Small intestine (tissue), 7 donors: Measurements from ENCODE around the gene PLEKHH2. TPM values are rescaled to one million over a fixed set of nuclear protein-coding genes. Genes with fewer than 3 reads are reported as not detected.

Experiments used
- DNase-seq, 2 donors: peaks; one replicate each; pipeline versions ENCODE4 v3.0.0 to v3.0.0-alpha.2; 2013
- FAIRE-seq: peaks from 2 replicates; lab custom pipeline; 2012; peaks lifted over from hg19 to GRCh38; lab: Jason Lieb, UNC
- H3K27ac ChIP-seq, 3 donors: one replicate each; pipeline ENCODE4 v1.5.1; 2013; ENCODE audit warnings: low read length in 2 of 3, mild to moderate bottlenecking in 2 of 3, control low read depth in 1 of 3, inconsistent platforms in 1 of 3, low read depth in 1 of 3, moderate library complexity in 1 of 3
- H3K27me3 ChIP-seq, 3 donors: one replicate each; pipeline ENCODE4 v1.6.1; 2013; ENCODE audit warnings: low read length in 3 of 3, inconsistent platforms in 1 of 3; ENCODE audit not compliant: control insufficient read depth in 3 of 3, insufficient read depth in 3 of 3
- H3K36me3 ChIP-seq, 3 donors: one replicate each; pipeline ENCODE4 v1.6.1; 2013; ENCODE audit warnings: low read length in 3 of 3, inconsistent platforms in 1 of 3, low read depth in 1 of 3, mild to moderate bottlenecking in 1 of 3, moderate library complexity in 1 of 3; ENCODE audit not compliant: control insufficient read depth in 3 of 3, insufficient read depth in 2 of 3
- H3K4me1 ChIP-seq, 3 donors: one replicate each; pipeline ENCODE4 v1.6.1; 2013; ENCODE audit warnings: low read length in 2 of 3, inconsistent platforms in 1 of 3, low read depth in 1 of 3, mild to moderate bottlenecking in 1 of 3, moderate library complexity in 1 of 3; ENCODE audit not compliant: control insufficient read depth in 3 of 3, insufficient read depth in 2 of 3
- H3K4me3 ChIP-seq, 3 donors: one replicate each; pipeline ENCODE4 v1.5.1; 2013; ENCODE audit warnings: low read length in 3 of 3, control low read depth in 1 of 3, inconsistent platforms in 1 of 3, low read depth in 1 of 3, mild to moderate bottlenecking in 1 of 3, moderate library complexity in 1 of 3
- H3K9me3 ChIP-seq, 2 donors: one replicate each; pipeline ENCODE4 v1.6.1; 2013; ENCODE audit warnings: low read depth in 1 of 2, low read length in 1 of 2; ENCODE audit not compliant: control insufficient read depth in 2 of 2, insufficient read depth in 1 of 2
- WGBS, 3 donors: extraction: QIAGEN DNeasy Blood & Tissue Kit; methylation state at CpG; one replicate each; pipeline ENCODE4 v1.1.7; 2013; 5-methylcytosine and 5-hydroxymethylcytosine counted together
- polyA plus RNA-seq, 4 donors: library from polyadenylated mRNA; stranded (reverse) in 3 of 4; unstranded in 1 of 4; fragments of 200-250 nt in 3 of 4; fragments of 120-200 nt in 1 of 4; gene quantifications; one replicate each; pipeline versions ENCODE4 v1.2.1 to v1.2.3, GENCODE V29; 2013
- donor health status: healthy with polysubstance abuse.
- donor health status: control.
- donor health status: control.
- donor health status: Bipolar disorder and iron deficiency.
- donor health status: healthy.

The PLEKHH2 gene
- polyA plus RNA-seq, 4 donors = 1.1 to 9.7 (median 1.5) TPM

DNA sequence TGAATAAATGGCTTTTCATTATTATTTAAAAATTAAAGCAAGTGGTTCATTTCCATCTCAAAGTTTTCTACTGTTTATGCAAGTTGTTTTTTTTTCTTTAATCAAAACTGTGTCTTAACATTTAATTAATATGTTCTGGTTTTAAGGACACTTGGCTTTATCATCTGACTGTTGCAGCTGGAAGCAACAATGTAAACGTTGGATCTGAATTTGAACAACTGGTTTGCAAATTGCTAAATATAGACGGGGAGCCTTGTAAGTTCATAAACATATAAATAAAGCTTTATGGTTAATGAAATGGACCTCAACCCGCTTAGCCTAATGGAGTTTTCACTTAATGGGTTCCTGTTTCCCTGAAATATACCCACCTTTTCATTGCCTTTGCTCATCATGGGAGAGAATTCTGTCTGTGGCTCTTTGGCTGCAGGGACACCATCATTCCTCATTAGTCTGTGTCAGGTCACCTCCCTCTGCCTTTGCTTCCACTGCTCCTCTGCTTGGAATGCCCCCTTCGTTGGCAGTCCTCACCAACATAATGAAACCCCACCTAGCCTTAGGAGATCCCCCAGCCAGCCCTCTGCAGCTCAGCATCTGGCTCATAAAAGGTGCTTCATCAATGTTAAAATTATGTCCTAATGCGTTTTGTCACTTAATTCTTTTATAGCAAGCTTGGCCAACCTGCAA is 92.6 kb downstream of the PLEKHH2 start:
- FAIRE-seq = no peak
- Histone ChIP-seq H3K27ac (no peak overlapping the region), H3K36me3 (no peaks in the 10 kb centered on the region), H3K4me3 (no peak overlapping the region), H3K9me3 (peaks cover 0 to 2% of the 10 kb centered on the region in 2 donors), H3K4me1 (no peaks in the 10 kb centered on the region), H3K27me3 (no peaks in the 10 kb centered on the region)
- WGBS, 3 donors = 54 to 76% (median 72%) methylated on average over 5 of the region's 5 CpGs
- no peak for DNase-seq

DNA sequence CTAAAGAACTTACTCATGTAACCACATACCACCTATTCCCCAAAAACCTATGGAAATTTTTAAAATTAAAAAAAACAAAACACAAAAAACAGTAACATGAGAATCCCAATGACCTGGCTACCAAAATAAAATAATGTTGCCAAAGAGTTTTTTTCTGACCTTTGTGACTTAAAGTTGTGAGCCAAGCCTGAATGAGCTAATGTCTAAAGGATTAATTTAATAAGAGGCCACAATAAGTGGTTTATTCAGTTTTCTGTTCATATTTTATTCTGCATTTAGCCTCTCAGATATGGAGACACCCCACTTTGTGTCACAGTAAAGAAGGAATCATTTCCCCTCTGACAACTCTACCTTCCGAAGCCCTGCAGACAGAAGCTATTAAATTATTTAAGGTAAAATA is 94.2 kb downstream of the PLEKHH2 start:
- Histone ChIP-seq H3K27me3 (no peaks in the 10 kb centered on the region), H3K36me3 (no peaks in the 10 kb centered on the region), H3K4me3 (no peak overlapping the region), H3K9me3 (peaks cover 0 to 2% of the 10 kb centered on the region in 2 donors), H3K27ac (no peak overlapping the region), H3K4me1 (no peaks in the 10 kb centered on the region)
- no peak for FAIRE-seq
- DNase-seq = no peak
- 92 to 100% (median 100%) methylated on average over 1 of the region's 1 CpG for WGBS, 3 donors

DNA sequence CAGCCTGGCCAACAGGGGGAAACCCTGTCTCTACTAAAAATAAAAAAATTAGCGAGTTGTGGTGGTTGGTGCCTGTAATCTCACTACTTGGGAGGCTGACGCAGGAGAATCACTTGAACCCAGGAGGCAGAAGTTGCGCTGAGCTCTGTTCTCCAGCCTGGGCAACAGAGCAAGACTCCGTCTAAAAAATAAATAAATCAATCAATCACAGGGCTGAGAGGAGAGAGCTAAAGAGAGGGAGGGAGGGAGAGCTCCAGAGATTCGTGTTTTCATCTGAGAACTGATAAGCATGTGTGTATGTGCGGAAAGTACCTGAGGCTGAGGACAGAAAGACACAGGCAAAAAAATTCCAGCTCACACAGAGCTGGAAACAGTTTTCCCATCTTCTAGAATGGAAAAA is 99.6 kb downstream of the PLEKHH2 start:
- Histone ChIP-seq H3K27me3 (no peaks in the 10 kb centered on the region), H3K9me3 (no peaks in the 10 kb centered on the region), H3K4me1 (no peaks in the 10 kb centered on the region), H3K36me3 (no peaks in the 10 kb centered on the region), H3K4me3 (no peak overlapping the region), H3K27ac (no peak overlapping the region)
- FAIRE-seq (no peak), DNase-seq (no peak)
- WGBS, 3 donors = 74 to 81% (median 77%) methylated on average over 6 of the region's 6 CpGs

DNA sequence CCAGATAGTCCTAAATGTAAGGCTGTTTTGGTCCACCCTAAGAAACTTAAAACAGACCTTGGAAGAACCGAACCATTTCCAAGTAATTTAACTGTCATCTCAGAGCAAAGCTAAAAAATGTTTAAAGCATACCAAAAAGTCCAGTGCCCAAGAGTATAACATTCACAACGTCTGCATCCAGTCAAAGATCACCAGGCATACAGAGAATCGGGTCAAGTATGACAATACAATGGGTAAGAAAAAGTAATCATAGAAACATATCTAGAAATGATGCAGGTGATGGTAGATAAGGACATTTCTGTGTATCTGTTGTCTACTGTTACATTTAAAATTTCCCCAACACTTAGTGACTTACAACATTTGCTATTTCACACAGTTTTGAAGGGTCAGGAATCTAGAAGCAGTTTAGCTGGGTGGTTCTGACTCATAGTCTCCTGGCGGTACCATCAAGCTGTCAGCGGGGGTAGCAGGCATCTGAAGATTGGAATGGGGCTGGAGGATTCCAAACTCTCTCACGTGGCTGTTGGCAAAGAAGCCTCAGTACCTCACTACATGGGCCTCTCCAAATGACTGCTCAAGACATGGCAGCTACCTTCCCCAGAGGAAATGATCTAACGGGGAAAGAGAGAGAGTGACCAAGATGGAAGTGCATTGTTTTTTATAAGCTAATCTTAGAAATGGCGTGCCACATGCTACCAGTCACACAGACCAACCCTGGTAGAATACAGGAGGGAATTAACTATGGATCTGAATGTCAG is 100.2 kb downstream of the PLEKHH2 start:
- WGBS, 3 donors = 78 to 87% (median 82%) methylated on average over 8 of the region's 8 CpGs
- DNase-seq = no peak
- Histone ChIP-seq H3K4me3 (no peak overlapping the region), H3K27ac (no peak overlapping the region), H3K27me3 (no peaks in the 10 kb centered on the region), H3K36me3 (no peaks in the 10 kb centered on the region), H3K9me3 (no peaks in the 10 kb centered on the region), H3K4me1 (no peaks in the 10 kb centered on the region)
- no peak for FAIRE-seq

DNA sequence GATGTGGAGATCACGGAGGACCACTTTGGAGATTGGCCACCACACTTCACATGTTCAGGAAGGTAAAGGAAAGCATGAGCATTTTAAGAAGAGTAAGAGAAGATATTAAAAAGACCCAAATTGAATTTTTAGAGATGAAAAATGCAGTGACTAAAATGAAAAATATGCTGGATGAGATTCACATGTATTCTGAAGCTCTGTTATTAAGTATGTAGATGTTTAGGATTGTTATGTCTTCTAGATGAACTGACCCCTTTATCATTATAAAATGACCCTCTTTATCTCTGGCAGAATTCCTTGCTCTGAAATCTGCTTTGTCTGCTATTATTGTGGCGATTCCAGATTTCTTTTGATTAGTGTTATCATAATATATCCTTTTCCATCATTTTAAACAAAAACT is 100.8 kb downstream of the PLEKHH2 start:
- 90 to 97% (median 91%) methylated on average over 2 of the region's 2 CpGs for WGBS, 3 donors
- FAIRE-seq = no peak
- no peak overlapping the region for H3K4me3 ChIP-seq

DNA sequence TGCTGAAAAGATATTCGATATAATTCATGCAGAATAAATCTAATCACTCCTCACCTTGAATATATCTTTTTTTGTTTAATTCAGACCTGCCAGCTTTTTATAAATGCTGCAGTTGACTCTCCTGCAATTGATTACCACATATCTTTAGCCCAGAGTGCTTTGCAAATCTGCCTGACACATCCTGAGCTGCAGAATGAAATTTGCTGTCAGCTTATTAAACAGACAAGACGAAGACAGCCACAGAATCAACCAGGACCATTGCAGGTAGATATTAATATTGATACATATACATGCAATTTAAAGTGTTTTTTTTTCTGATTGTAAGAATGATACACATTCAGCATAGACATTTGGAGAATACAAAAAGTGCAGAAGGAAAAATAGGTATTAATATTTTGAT is 101.2 kb downstream of the PLEKHH2 start:
- FAIRE-seq = no peak

More for the DNA sequence above, 100.8 kb downstream of the PLEKHH2 start:
- H3K9me3 ChIP-seq = no peaks in the 10 kb centered on the region
- DNase-seq = no peak
- H3K4me1 ChIP-seq = no peaks in the 10 kb centered on the region
- no peaks in the 10 kb centered on the region for H3K27me3 ChIP-seq
- H3K27ac ChIP-seq = no peak overlapping the region
- H3K36me3 ChIP-seq = no peaks in the 10 kb centered on the region

DNA sequence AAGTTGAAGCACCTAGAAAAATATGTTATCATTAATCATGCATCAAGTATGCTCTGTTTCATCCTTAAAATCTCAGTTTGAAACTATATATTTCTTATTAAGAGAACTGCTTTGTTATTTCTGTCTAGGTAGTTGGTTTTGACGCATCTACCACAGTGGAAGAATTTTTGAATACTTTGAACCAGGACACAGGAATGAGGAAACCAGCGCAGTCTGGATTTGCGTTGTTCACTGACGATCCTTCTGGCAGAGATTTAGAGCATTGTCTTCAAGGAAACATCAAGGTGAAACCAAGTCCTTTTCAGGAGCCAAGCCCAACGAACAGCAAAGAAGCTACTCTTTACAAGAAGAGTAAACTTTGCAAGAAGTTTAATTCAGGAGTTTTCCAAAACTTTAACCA is 106.6 kb downstream of the PLEKHH2 start:
- WGBS, 3 donors = 80 to 88% (median 86%) methylated on average over 5 of the region's 5 CpGs
- H3K27ac ChIP-seq = no peak overlapping the region
- DNase-seq (no peak), FAIRE-seq (no peak)
- no peaks in the 10 kb centered on the region for H3K27me3 ChIP-seq
- no peaks in the 10 kb centered on the region for H3K4me1 ChIP-seq
- no peak overlapping the region for H3K4me3 ChIP-seq
- no peaks in the 10 kb centered on the region for H3K9me3 ChIP-seq
- H3K36me3 ChIP-seq = no peaks in the 10 kb centered on the region

More for the DNA sequence above, 101.2 kb downstream of the PLEKHH2 start:
- Histone ChIP-seq H3K27me3 (no peaks in the 10 kb centered on the region), H3K36me3 (no peaks in the 10 kb centered on the region), H3K4me3 (no peak overlapping the region), H3K4me1 (no peaks in the 10 kb centered on the region), H3K9me3 (no peaks in the 10 kb centered on the region), H3K27ac (no peak overlapping the region)
- WGBS, 3 donors = 84 to 91% (median 89%) methylated on average over 2 of the region's 2 CpGs
- DNase-seq = no peak

DNA sequence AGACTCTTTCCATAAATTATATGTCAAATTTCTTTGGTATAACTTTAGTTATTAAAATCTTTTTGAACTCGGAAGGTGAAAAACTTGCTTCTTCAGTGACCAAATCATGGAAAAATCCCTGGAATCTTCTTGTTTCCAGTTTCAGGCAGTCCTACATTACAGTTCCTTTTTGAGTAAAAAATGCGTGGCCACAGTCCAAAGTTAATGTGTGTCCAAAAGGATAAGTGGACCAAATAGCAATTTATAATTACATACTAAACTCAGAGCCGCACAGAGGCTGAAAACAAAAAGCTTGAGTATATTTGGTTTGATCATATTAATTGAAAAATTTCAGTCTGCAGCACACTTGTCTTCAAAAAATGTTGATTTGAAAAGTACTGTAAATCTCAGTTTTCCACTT is 108.4 kb downstream of the PLEKHH2 start:
- no peak for FAIRE-seq

More for the DNA sequence above, 108.4 kb downstream of the PLEKHH2 start:
- Histone ChIP-seq H3K27ac (no peak overlapping the region), H3K4me3 (no peak overlapping the region), H3K36me3 (no peaks in the 10 kb centered on the region), H3K27me3 (no peaks in the 10 kb centered on the region), H3K9me3 (no peaks in the 10 kb centered on the region), H3K4me1 (no peaks in the 10 kb centered on the region)
- no peak for DNase-seq
- 56 to 87% (median 81%) methylated on average over 3 of the region's 3 CpGs for WGBS, 3 donors
